SK-N-SH (cell line): ENCODE measurements around the gene RASGRF2. TPM values are rescaled to one million over a fixed set of nuclear protein-coding genes. Genes with fewer than 3 reads are reported as not detected.

Source experiments
- CTCF ChIA-PET: fragments of 300-600, 350-600 bp; formaldehyde crosslinking; extraction: SDS; loops from one replicate; lab custom pipeline; 2021; lab: Yijun Ruan, JAX
- POLR2A ChIA-PET: fragments of 350-600 bp; sonication (Branson Sonifier 250); formaldehyde crosslinking; extraction: SDS; loops from one replicate; lab custom pipeline; 2020; ENCODE audit warnings: antibody characterized with exemption, inconsistent platforms; lab: Yijun Ruan, JAX
- DNase-seq: peaks from one replicate; pipeline ENCODE4 v3.0.0; 2012
- H2AFZ ChIP-seq: fragments of 200-600 bp; sonication (generic); 2 replicates; pipeline ENCODE4 v1.8.1; 2016; ENCODE audit warnings: antibody characterized with exemption, mild to moderate bottlenecking, low read depth
- H3F3A ChIP-seq: fragments of 200-600 bp; sonication (generic); replicated peaks from 2 replicates; pipeline ENCODE3; 2016; ENCODE audit warnings: antibody characterized with exemption, mild to moderate bottlenecking; ENCODE audit not compliant: insufficient read depth
- H3K27ac ChIP-seq, 2 experiments: fragments of 200-500 bp in 1 of 2; fragments of 200-600 bp in 1 of 2; sonication (Bioruptor generic) in 1 of 2; sonication (generic), shearing (Covaris generic) in 1 of 2; 2 replicates each; pipeline versions ENCODE4 v1.5.1 to v1.6.1; 2014 to 2016; ENCODE audit warnings: low read depth in 2 of 2, inconsistent platforms in 1 of 2, low read length in 1 of 2, mild to moderate bottlenecking in 1 of 2, mixed read lengths in 1 of 2
- H3K27me3 ChIP-seq: fragments of 200-600 bp; sonication (generic), shearing (Covaris generic); 2 replicates; pipeline ENCODE4 v1.6.1; 2016; ENCODE audit warnings: mixed run types; ENCODE audit not compliant: insufficient read depth
- H3K36me3 ChIP-seq, 2 experiments: fragments of 200-500 bp in 1 of 2; fragments of 200-600 bp in 1 of 2; sonication (Bioruptor generic) in 1 of 2; sonication (generic) in 1 of 2; replicated peaks in 1 of 2; 2 replicates each; pipeline versions ENCODE3 to v1.5.1; 2014 to 2016; ENCODE audit warnings: low read length in 1 of 2, mild to moderate bottlenecking in 1 of 2; ENCODE audit not compliant: insufficient read depth in 2 of 2, control insufficient read depth in 1 of 2
- H3K4me1 ChIP-seq, 2 experiments: fragments of 200-500 bp in 1 of 2; fragments of 200-600 bp in 1 of 2; sonication (Bioruptor generic) in 1 of 2; sonication (generic), shearing (Covaris generic) in 1 of 2; 2 replicates each; pipeline versions ENCODE4 v1.5.1 to v1.6.1; 2014 to 2016; ENCODE audit warnings: low read depth in 1 of 2, low read length in 1 of 2, mixed run types in 1 of 2; ENCODE audit not compliant: insufficient read depth in 2 of 2, control insufficient read depth in 1 of 2
- H3K4me2 ChIP-seq: fragments of 200-600 bp; sonication (generic), shearing (Covaris generic); 2 replicates; pipeline ENCODE4 v1.6.1; 2017; ENCODE audit warnings: mixed run types
- H3K4me3 ChIP-seq, 2 experiments: fragments of 200-500 bp in 1 of 2; fragments of 200-600 bp in 1 of 2; sonication (Bioruptor generic) in 1 of 2; sonication (generic), shearing (Covaris generic) in 1 of 2; 2 replicates each; pipeline versions ENCODE4 v1.5.1 to v1.8.1; 2014 to 2016; ENCODE audit warnings: low read depth in 2 of 2, inconsistent platforms in 1 of 2, low read length in 1 of 2, mild to moderate bottlenecking in 1 of 2, mixed read lengths in 1 of 2, moderate library complexity in 1 of 2
- H3K79me2 ChIP-seq: fragments of 200-600 bp; sonication (generic); 2 replicates; pipeline ENCODE4 v1.8.1; 2017; ENCODE audit warnings: mild to moderate bottlenecking; ENCODE audit not compliant: insufficient read depth
- H3K9ac ChIP-seq: fragments of 200-600 bp; sonication (generic); 2 replicates; pipeline ENCODE4 v1.6.1; 2017; ENCODE audit warnings: mixed run types
- H3K9me2 ChIP-seq: fragments of 200-600 bp; sonication (generic); 2 replicates; pipeline ENCODE4 v1.6.1; 2017; ENCODE audit warnings: mixed run types
- H3K9me3 ChIP-seq: fragments of 200-600 bp; sonication (generic); 2 replicates; pipeline ENCODE4 v1.6.1; 2017; ENCODE audit warnings: mixed run types, mild to moderate bottlenecking, moderate library complexity
- H4K20me1 ChIP-seq: fragments of 200-600 bp; sonication (generic); 2 replicates; pipeline ENCODE4 v1.6.1; 2017; ENCODE audit warnings: mild to moderate bottlenecking, mixed run types; ENCODE audit not compliant: insufficient read depth
- CHD2 ChIP-seq: fragments of 150-350 bp; IDR thresholded peaks from 2 replicates; pipeline ENCODE4 v1.6.1; 2018; ENCODE audit warnings: low read length; ENCODE audit not compliant: partially characterized antibody
- ELF1 ChIP-seq: IDR thresholded peaks from 2 replicates; pipeline ENCODE4 v1.4.0; 2012
- EP300 ChIP-seq, 2 experiments: IDR thresholded peaks; 2 replicates each; pipeline versions ENCODE4 v1.4.0 to v1.6.1; 2012; ENCODE audit warnings: borderline replicate concordance in 1 of 2, low read depth in 1 of 2, low read length in 1 of 2
- FOXJ3 ChIP-seq: sonication (generic); formaldehyde crosslinking; IDR thresholded peaks from 2 replicates; pipeline ENCODE4 v1.5.1; 2020; ENCODE audit warnings: mild to moderate bottlenecking, missing genetic modification reagents
- IRF3 ChIP-seq: fragments of 150-350 bp; IDR thresholded peaks from 2 replicates; pipeline ENCODE4 v1.6.1; 2016; ENCODE audit warnings: mild to moderate bottlenecking, low read depth, low read length
- MAX ChIP-seq: IDR thresholded peaks from 2 replicates; pipeline ENCODE4 v1.4.0; 2012; ENCODE audit warnings: low read depth
- MEF2A ChIP-seq: IDR thresholded peaks from 2 replicates; pipeline ENCODE4 v1.4.0; 2012; ENCODE audit warnings: low read depth, borderline replicate concordance
- NRF1 ChIP-seq: IDR thresholded peaks from 2 replicates; pipeline ENCODE4 v1.6.1; 2012; ENCODE audit warnings: low read depth, mild to moderate bottlenecking, low read length
- PBX3 ChIP-seq: IDR thresholded peaks from 2 replicates; pipeline ENCODE4; 2012
- RAD21 ChIP-seq: IDR thresholded peaks from 2 replicates; pipeline ENCODE4 v1.6.1; 2012; ENCODE audit warnings: mild to moderate bottlenecking, low read length
- SIN3A ChIP-seq: IDR thresholded peaks from 2 replicates; pipeline ENCODE4 v1.6.1; 2012; ENCODE audit warnings: low read depth, mild to moderate bottlenecking, low read length, moderate library complexity, borderline replicate concordance
- SMC3 ChIP-seq: IDR thresholded peaks from 2 replicates; pipeline ENCODE4 v1.6.1; 2012; ENCODE audit warnings: low read depth, low read length, improper control_type of control experiment
- USF1 ChIP-seq: IDR thresholded peaks from 2 replicates; pipeline ENCODE4 v1.4.0; 2012; ENCODE audit warnings: low read depth, borderline replicate concordance
- ZBTB33 ChIP-seq: IDR thresholded peaks from 2 replicates; pipeline ENCODE4 v1.4.0; 2012; ENCODE audit warnings: low read depth, borderline replicate concordance
- whole genome bisulfite sequencing: methylation state at CpG from one replicate; pipeline ENCODE4 v1.1.6; 2017; ENCODE audit warnings: low lambda C conversion rate; 5-methylcytosine and 5-hydroxymethylcytosine counted together
- polyA plus RNA-seq, 3 experiments: library from polyadenylated mRNA; depleted of rRNA; stranded (reverse); fragments of >200 nt; gene quantifications; 2 replicates each; pipeline ENCODE4 v1.2.3, GENCODE V29; 2012

RASGRF2 gene
- polyA plus RNA-seq, 1 of the 3 experiments (the other 2 are of a cell fraction): under 0.01 TPM

GRCh38 chr5:81077105-81077504 lies 116.9 kb downstream of the RASGRF2 start:
- no peak for DNase-seq
- H3K4me1 ChIP-seq: no peaks in the 10 kb centered on the region
- H3F3A ChIP-seq: no peaks in the 10 kb centered on the region
- H3K9me3 ChIP-seq: no peaks in the 10 kb centered on the region
- no peak overlapping the region for H2AFZ ChIP-seq
- no peaks in the 10 kb centered on the region for H3K79me2 ChIP-seq
- WGBS: 24% methylated on average over 2 of the region's 2 CpGs
- H3K27ac ChIP-seq: no peak overlapping the region
- H3K4me2 ChIP-seq: no peak overlapping the region
- CTCF ChIA-PET: no interaction called here
- H4K20me1 ChIP-seq: no peaks in the 10 kb centered on the region
- POLR2A ChIA-PET: no interaction called here
- H3K9ac ChIP-seq: no peak overlapping the region
- H3K4me3 ChIP-seq: no peak overlapping the region
- no peaks in the 10 kb centered on the region for H3K9me2 ChIP-seq
- no peaks in the 10 kb centered on the region for H3K36me3 ChIP-seq
- no peak for TF ChIP-seq EP300 (IDR thresholded peaks at IDR 0.05; ENCODE audit: borderline replicate concordance in 1 of 2, low read depth in 1 of 2, low read length in 1 of 2)
- no peak for TF ChIP-seq USF1
- TF ChIP-seq IRF3: no peak
- no peak for TF ChIP-seq MAX
- TF ChIP-seq SMC3: no peak
- no peak for TF ChIP-seq MEF2A
- no peak for TF ChIP-seq PBX3
- no peak for TF ChIP-seq ELF1
- no peak for TF ChIP-seq SIN3A
- no peak for TF ChIP-seq RAD21
- no peak for TF ChIP-seq CHD2
- no peak for TF ChIP-seq ZBTB33
- no peak for TF ChIP-seq FOXJ3 (CRISPR knock-in tag)
- no peak for TF ChIP-seq NRF1
- no peaks in the 10 kb centered on the region for H3K27me3 ChIP-seq
